Activated CD4-positive, alpha-beta memory T cell treated with anti-CD3 and anti-CD28 coated beads, Interleukin-2, amount 10 ng/mL, durations not matched to agents 7 days and 5 days (primary cell): ENCODE data around the gene HSF4. TPM values are rescaled to one million over a fixed set of nuclear protein-coding genes. Genes with fewer than 3 reads are reported as not detected.
A peak's percentile ranks its signal among the peaks of the same experiment; 100 is the strongest.

Experiments used
- CTCF ChIA-PET: fragments of 350-600 bp; sonication (Branson Sonifier 250); formaldehyde crosslinking; loops from one replicate; lab custom pipeline; 2021; ENCODE audit warnings: antibody characterized with exemption, inconsistent platforms; lab: Charles Lee
- POLR2A ChIA-PET: fragments of 350-600 bp; sonication (Branson Sonifier 250); formaldehyde crosslinking; loops from one replicate; lab custom pipeline; 2021; ENCODE audit warnings: antibody characterized with exemption; lab: Charles Lee
- DNase-seq: peaks from one replicate; pipeline ENCODE4 v3.0.0-alpha.2; 2020
- H3K27ac Mint-ChIP-seq: one replicate; pipeline ENCODE4 v1.8.0; 2021; ENCODE audit warnings: mild to moderate bottlenecking, mixed read lengths
- H3K27me3 Mint-ChIP-seq: one replicate; pipeline ENCODE4 v1.8.0; 2021; ENCODE audit warnings: mixed read lengths
- H3K36me3 Mint-ChIP-seq: one replicate; pipeline ENCODE4 v1.8.0; 2021; ENCODE audit warnings: low read depth, mixed read lengths
- H3K4me1 Mint-ChIP-seq: one replicate; pipeline ENCODE4 v1.8.0; 2021; ENCODE audit warnings: mixed read lengths
- H3K4me3 Mint-ChIP-seq: one replicate; pipeline ENCODE4 v1.8.0; 2021; ENCODE audit warnings: mild to moderate bottlenecking, mixed read lengths
- H3K9me3 Mint-ChIP-seq: one replicate; pipeline ENCODE4 v1.8.0; 2021; ENCODE audit warnings: mixed read lengths
- total RNA-seq, 2 experiments: library from RNA; stranded (reverse); gene quantifications; one replicate each; pipeline ENCODE4 v1.2.3, GENCODE V29; 2021

The HSF4 gene
- total RNA-seq, 2 experiments from 2014 or later, result 107 to 110 TPM

GRCh38 chr16:67181346-67181745, 16.8 kb downstream of the HSF4 start:
- peaks cover 17% of the 10 kb centered on the region for H3K36me3 Mint-ChIP-seq
- POLR2A ChIA-PET, result interaction anchor here (1.8 to 6.6 kb wide), 3 partner anchors 9 to 164 kb away, joined by 6 to 59 read pairs (median 57); partner anchors contain the start of genes FBXL8, NOL3 and TRADD
- no peak overlapping the region for H3K4me3 Mint-ChIP-seq
- CTCF ChIA-PET, result interaction anchor here (1.1 kb wide), 2 partner anchors 13 to 164 kb away, joined by 3 to 6 read pairs; no protein-coding TSS in a partner anchor
- H3K9me3 Mint-ChIP-seq, result no peaks in the 10 kb centered on the region
- no peak for DNase-seq
- peaks cover 40% of the 10 kb centered on the region for H3K4me1 Mint-ChIP-seq
- H3K27me3 Mint-ChIP-seq, result peaks cover 20% of the 10 kb centered on the region
- no peak overlapping the region for H3K27ac Mint-ChIP-seq

GRCh38 chr16:67182288-67182687, 17.7 kb downstream of the HSF4 start:
- POLR2A ChIA-PET, result interaction anchor here (0.6 to 6.6 kb wide), 10 partner anchors 10 to 851 kb away, joined by 3 to 59 read pairs (median 6); partner anchors contain the start of genes FBXL8, FHOD1, NOL3 and SLC9A5
- no peak overlapping the region for H3K27ac Mint-ChIP-seq

GRCh38 chr16:67183284-67183626, 18.7 kb downstream of the HSF4 start:
- no peak for DNase-seq
- H3K27ac Mint-ChIP-seq, result no peak overlapping the region
- peaks cover 12% of the 10 kb centered on the region for H3K27me3 Mint-ChIP-seq
- POLR2A ChIA-PET, result interaction anchor here (0.8 to 6.6 kb wide), 9 partner anchors 11 to 199 kb away, joined by 3 to 59 read pairs (median 6); partner anchors contain the start of genes FBXL8, FHOD1, NOL3 and SLC9A5
- CTCF ChIA-PET, result interaction anchor here (1.4 to 4.2 kb wide), 5 partner anchors 13 to 61 kb away, joined by 3 to 56 read pairs (median 6); partner anchors contain the start of genes FBXL8, HSF4, NOL3 and TRADD
- H3K4me3 Mint-ChIP-seq, result no peak overlapping the region
- H3K4me1 Mint-ChIP-seq, result peaks cover 29% of the 10 kb centered on the region
- H3K9me3 Mint-ChIP-seq, result no peaks in the 10 kb centered on the region
- peaks cover 6% of the 10 kb centered on the region for H3K36me3 Mint-ChIP-seq

More at GRCh38 chr16:67182288-67182687, 17.7 kb downstream of the HSF4 start:
- no peak for DNase-seq
- Mint-ChIP-seq H3K4me1 (peaks cover 37% of the 10 kb centered on the region), H3K36me3 (peaks cover 12% of the 10 kb centered on the region), H3K9me3 (no peaks in the 10 kb centered on the region), H3K27me3 (peaks cover 17% of the 10 kb centered on the region), H3K4me3 (no peak overlapping the region)
- CTCF ChIA-PET, result interaction anchor here (0.6 to 4.2 kb wide), 7 partner anchors 8 to 380 kb away, joined by 3 to 56 read pairs (median 5); partner anchors contain the start of genes CTCF, FBXL8, HSF4 and NOL3

GRCh38 chr16:67183627-67184452, 19.3 kb downstream of the HSF4 start, which contains the start of gene MATCAP1:
Gene MATCAP1, minus strand, starts transcription at chr16:67183963. Its CDS starts 3,353 bp downstream, at chr16:67180610.
- CTCF ChIA-PET, result interaction anchor here (1.4 to 4.2 kb wide), 13 partner anchors 13 to 230 kb away, joined by 3 to 56 read pairs (median 6); partner anchors contain the start of genes FBXL8, FHOD1, HSF4 and NOL3
- Mint-ChIP-seq H3K4me3 (peak within 1 kb of the TSS; percentile 78), H3K36me3 (peaks cover 5% of the 10 kb centered on the region), H3K9me3 (no peaks in the 10 kb centered on the region), H3K27ac (no peak within 1 kb of the TSS), H3K4me1 (peaks cover 24% of the 10 kb centered on the region), H3K27me3 (peaks cover 10% of the 10 kb centered on the region)
- peak; percentile 96 for DNase-seq
- POLR2A ChIA-PET, result interaction anchor here (0.5 to 6.6 kb wide), 10 partner anchors 12 to 635 kb away, joined by 3 to 59 read pairs (median 6); partner anchors contain the start of genes FBXL8, FHOD1, NOL3 and SLC9A5

- POLR2A ChIA-PET, result interaction anchor here (0.7 to 6.6 kb wide), 7 partner anchors 12 to 171 kb away, joined by 3 to 59 read pairs (median 6); partner anchors contain the start of genes B3GNT9, FBXL8, FHOD1 and NOL3
- DNase-seq, result no peak
- Mint-ChIP-seq H3K4me1 (peaks cover 19% of the 10 kb centered on the region), H3K36me3 (peaks cover 3% of the 10 kb centered on the region), H3K9me3 (no peaks in the 10 kb centered on the region), H3K4me3 (peak overlapping the region; percentile 78), H3K27me3 (peaks cover 8% of the 10 kb centered on the region), H3K27ac (no peak overlapping the region)
- CTCF ChIA-PET, result interaction anchor here (0.5 to 4.2 kb wide), 18 partner anchors 13 to 240 kb away, joined by 3 to 56 read pairs (median 6); partner anchors contain the start of genes B3GNT9, FBXL8, FHOD1 and TMEM208
Measured at GRCh38 chr16:67184453-67184994, 20.0 kb downstream of the HSF4 start.

- CTCF ChIA-PET, result interaction anchor here (0.5 to 4.2 kb wide), 21 partner anchors 11 to 241 kb away, joined by 3 to 56 read pairs (median 5); partner anchors contain the start of genes B3GNT9, FBXL8, FHOD1 and TMEM208
- peaks cover 8% of the 10 kb centered on the region for H3K27me3 Mint-ChIP-seq
- H3K4me3 Mint-ChIP-seq, result peak overlapping the region; percentile 78
- H3K9me3 Mint-ChIP-seq, result no peaks in the 10 kb centered on the region
- POLR2A ChIA-PET, result interaction anchor here (0.7 to 6.6 kb wide), 8 partner anchors 13 to 174 kb away, joined by 3 to 59 read pairs (median 6); partner anchors contain the start of genes B3GNT9, FBXL8, NOL3 and TRADD
- H3K36me3 Mint-ChIP-seq, result no peaks in the 10 kb centered on the region
- H3K27ac Mint-ChIP-seq, result peak overlapping the region; percentile 63
- peak; percentile 87 for DNase-seq
- H3K4me1 Mint-ChIP-seq, result peaks cover 16% of the 10 kb centered on the region
Measured at GRCh38 chr16:67184995-67185650, 20.6 kb downstream of the HSF4 start.

GRCh38 chr16:67185651-67186134, 21.1 kb downstream of the HSF4 start:
- H3K9me3 Mint-ChIP-seq, result no peaks in the 10 kb centered on the region
- H3K27me3 Mint-ChIP-seq, result peaks cover 8% of the 10 kb centered on the region
- no peak for DNase-seq
- H3K27ac Mint-ChIP-seq, result no peak overlapping the region
- ChIA-PET CTCF (interaction anchor here (0.7 to 4.2 kb wide), 19 partner anchors 11 to 242 kb away, joined by 3 to 56 read pairs (median 6); partner anchors contain the start of genes B3GNT9, FBXL8, FHOD1 and TMEM208), POLR2A (interaction anchor here (1.0 to 6.6 kb wide), 7 partner anchors 13 to 174 kb away, joined by 3 to 59 read pairs (median 6); partner anchors contain the start of genes B3GNT9, FBXL8, NOL3 and TRADD)
- H3K36me3 Mint-ChIP-seq, result no peaks in the 10 kb centered on the region
- H3K4me3 Mint-ChIP-seq, result peak overlapping the region; percentile 78
- peaks cover 16% of the 10 kb centered on the region for H3K4me1 Mint-ChIP-seq

- DNase-seq, result no peak
- ChIA-PET CTCF (interaction anchor here (1.1 to 2.2 kb wide), 3 partner anchors 11 to 230 kb away, joined by 3 to 8 read pairs (median 8); no protein-coding TSS in a partner anchor), POLR2A (interaction anchor here (1.1 to 6.6 kb wide), 3 partner anchors 26 to 173 kb away, joined by 3 to 59 read pairs (median 3); partner anchors contain the start of genes FBXL8 and TRADD)
- no peaks in the 10 kb centered on the region for H3K36me3 Mint-ChIP-seq
- no peak overlapping the region for H3K27ac Mint-ChIP-seq
- no peaks in the 10 kb centered on the region for H3K9me3 Mint-ChIP-seq
- H3K27me3 Mint-ChIP-seq, result peaks cover 8% of the 10 kb centered on the region
- H3K4me3 Mint-ChIP-seq, result no peak overlapping the region
- H3K4me1 Mint-ChIP-seq, result peaks cover 21% of the 10 kb centered on the region
Measured at GRCh38 chr16:67186550-67186950, 22.0 kb downstream of the HSF4 start.

GRCh38 chr16:67187175-67187890, 22.8 kb downstream of the HSF4 start:
- Mint-ChIP-seq H3K9me3 (no peaks in the 10 kb centered on the region), H3K27me3 (peaks cover 8% of the 10 kb centered on the region), H3K4me1 (peaks cover 25% of the 10 kb centered on the region), H3K4me3 (no peak overlapping the region), H3K36me3 (no peaks in the 10 kb centered on the region), H3K27ac (no peak overlapping the region)
- no peak for DNase-seq
- CTCF ChIA-PET, result interaction anchor here (1.1 kb wide), 1 partner anchor 169 kb away, joined by 3 read pairs; no protein-coding TSS in a partner anchor
- POLR2A ChIA-PET, result interaction anchor here (0.8 to 1.5 kb wide), 3 partner anchors 27 to 173 kb away, joined by 3 read pairs; no protein-coding TSS in a partner anchor

GRCh38 chr16:67188323-67188722, 23.8 kb downstream of the HSF4 start:
- H3K4me1 Mint-ChIP-seq, result peaks cover 34% of the 10 kb centered on the region
- CTCF ChIA-PET, result interaction anchor here (0.7 kb wide), 1 partner anchor 33 kb away, joined by 3 read pairs; no protein-coding TSS in a partner anchor
- POLR2A ChIA-PET, result interaction anchor here (1.1 kb wide), 1 partner anchor 175 kb away, joined by 3 read pairs; no protein-coding TSS in a partner anchor
- no peak overlapping the region for H3K27ac Mint-ChIP-seq
- peaks cover 8% of the 10 kb centered on the region for H3K27me3 Mint-ChIP-seq
- no peaks in the 10 kb centered on the region for H3K9me3 Mint-ChIP-seq
- H3K4me3 Mint-ChIP-seq, result no peak overlapping the region
- peaks cover 6% of the 10 kb centered on the region for H3K36me3 Mint-ChIP-seq
- DNase-seq, result no peak
